Fibroblast of skin of scalp (primary cell): ENCODE data around the gene AVEN.
"Not testable (repeated sequence)": the region's sequence is repeated elsewhere in the genome, so short reads cannot be mapped to it uniquely, and the experiment has no call there.

Experiments used
- DNase-seq: peaks from one replicate; pipeline ENCODE4 v3.0.0-alpha.2; 2013

The AVEN gene

DNA sequence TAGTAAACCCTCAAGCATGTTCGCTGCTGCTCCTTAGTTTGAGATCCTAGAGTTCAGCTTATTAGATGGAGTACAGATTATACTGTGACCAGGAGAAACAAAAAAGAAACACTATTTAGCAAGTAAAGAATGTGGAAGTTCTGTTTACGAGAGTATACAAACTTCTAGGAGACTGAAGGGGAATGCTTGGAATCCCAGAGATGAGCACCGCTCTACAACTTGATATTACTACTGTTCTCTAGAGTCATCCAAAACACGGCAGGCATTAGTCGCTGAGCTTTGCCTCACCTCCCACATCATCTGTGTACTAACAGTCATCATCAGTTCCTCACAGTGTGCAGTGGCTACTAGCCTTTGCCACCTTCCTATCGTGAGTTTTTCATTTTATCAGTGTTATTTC is 192.1 kb downstream of the AVEN start:
- DNase-seq = peak; percentile 7

- DNase-seq = no peak
Measured at GRCh38 chr15:33846142-33846541, 192.9 kb downstream of the AVEN start.

DNA sequence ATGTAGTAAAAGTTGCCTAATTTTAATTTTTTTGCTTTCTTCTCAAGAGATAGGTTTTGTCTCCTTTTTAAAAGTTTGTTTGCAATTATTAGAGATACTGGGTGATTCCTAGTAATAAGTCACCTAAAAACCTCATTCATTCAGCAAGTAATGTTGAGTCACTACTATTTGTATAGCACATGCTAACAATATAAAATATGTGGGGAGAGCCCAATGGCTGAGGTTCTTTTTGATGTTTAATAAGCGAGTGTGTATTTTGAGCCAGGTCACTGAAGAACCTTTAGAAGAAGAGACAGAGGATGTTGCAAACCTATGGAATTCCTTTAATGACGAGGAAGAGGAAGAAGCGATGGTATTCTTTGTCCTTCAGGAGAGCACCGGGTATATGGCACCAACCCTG is 194.4 kb downstream of the AVEN start:
- DNase-seq = no peak

DNA sequence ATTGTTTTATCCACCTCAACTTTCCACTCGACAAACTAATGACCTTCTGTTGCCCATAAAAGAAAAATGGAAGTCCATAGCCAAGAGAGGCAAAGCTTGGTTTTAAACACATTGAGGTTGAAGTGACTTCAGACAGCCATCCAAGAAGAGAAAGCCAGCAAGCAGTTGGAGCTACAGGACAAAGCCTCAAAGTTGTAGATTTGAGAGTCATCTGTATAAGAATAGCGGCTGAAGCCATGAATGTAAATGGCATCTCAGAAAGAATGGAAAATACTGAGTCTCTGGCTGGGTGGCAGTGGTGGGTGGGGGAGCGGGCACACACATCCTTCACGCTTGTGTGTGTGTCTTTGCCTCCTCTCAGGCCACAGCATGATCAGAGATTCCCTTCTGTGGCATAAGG is 194.8 kb downstream of the AVEN start:
- no peak for DNase-seq

DNA sequence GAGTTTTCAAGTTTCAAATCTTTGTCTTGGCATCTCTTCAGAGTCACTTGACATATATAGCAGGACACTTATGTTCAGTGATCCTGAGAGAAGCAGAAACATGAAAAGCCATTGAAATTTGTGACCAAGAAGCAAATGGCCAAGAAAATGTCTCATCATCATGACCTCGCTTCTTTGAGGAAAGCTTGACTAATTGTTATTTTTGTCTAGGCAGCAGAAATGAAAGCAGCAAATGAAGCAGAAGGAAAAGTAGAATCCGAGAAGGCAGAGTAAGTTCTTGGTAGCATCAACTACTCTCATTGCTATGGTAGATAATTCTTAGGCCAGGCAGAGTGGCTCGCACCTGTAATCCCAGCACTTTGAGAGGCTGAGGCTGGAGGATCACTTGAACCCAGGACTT is 198.4 kb downstream of the AVEN start:
- DNase-seq = no peak

GRCh38 chr15:33839540-33839939 is 199.5 kb downstream of the AVEN start:
- DNase-seq = no peak

DNA sequence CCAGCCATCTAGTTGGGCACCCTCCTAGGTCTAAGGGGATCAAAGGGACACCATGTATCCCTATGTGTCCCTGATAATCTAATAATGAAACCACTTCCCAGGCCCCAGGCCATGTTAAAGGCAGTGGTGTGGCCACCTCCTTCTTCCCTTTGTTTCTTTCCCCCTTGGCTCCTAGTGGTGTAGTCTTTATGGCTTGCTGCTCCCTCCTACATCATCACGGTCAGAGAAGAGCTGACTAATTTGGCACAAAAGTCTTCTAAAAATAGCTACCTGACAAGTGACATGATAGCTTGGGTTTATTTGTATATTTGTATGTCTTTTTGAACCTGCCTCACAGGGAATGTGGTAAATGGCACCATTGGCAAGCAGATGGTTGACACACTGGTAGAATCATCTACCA is 201.7 kb downstream of the AVEN start:
- no peak for DNase-seq

DNA sequence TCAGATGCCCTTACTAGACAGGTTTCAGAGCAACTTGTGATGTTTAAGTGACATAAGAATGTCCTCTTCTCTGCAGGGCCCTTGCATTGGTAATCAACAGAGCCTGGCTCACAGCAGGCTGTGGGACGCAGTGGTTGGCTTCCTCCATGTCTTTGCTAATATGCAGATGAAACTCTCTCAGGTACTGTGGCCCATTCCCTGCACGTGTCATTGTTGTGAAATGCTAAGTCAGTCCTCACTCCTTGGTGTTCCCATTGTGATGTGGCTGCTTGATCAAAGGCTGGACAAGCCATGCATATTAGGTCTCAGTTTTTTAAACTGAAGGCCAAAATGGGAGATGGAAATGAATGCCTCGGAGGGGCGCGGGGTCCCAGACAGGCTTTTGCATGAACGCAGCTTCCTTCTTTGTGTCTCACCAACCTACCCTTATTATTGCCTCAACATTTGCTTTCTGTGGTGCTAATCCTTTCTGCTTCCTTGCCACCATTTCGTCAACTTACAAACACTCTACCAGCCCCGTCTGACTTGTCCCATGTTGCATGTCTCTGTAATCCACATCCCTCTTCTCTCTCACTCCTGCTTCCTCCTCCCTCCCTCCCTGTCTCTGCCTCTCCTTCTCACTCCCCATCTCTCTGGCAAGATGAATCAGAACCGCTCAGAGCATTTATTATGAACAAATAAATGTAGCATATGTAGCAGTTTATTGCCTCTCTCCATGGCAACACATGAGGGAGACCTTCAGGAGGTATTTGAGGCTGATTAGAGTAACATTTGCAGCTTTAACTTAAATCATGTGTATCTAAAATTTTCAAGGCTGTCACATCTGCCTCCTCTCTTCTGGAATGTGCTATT is 203.9 kb downstream of the AVEN start:
- DNase-seq = peak; percentile 1

- DNase-seq = no peak
Measured at GRCh38 chr15:33831646-33832045, 207.4 kb downstream of the AVEN start.

- DNase-seq = no peak
Measured at GRCh38 chr15:33830351-33830750, 208.7 kb downstream of the AVEN start.

GRCh38 chr15:33826201-33826600 is 212.8 kb downstream of the AVEN start:
- no peak for DNase-seq

GRCh38 chr15:33825453-33825852 is 213.6 kb downstream of the AVEN start:
- no peak for DNase-seq

- no peak for DNase-seq
Measured at GRCh38 chr15:33823119-33823518, 215.9 kb downstream of the AVEN start.

GRCh38 chr15:33822479-33822878 is 216.5 kb downstream of the AVEN start:
- no peak for DNase-seq

DNA sequence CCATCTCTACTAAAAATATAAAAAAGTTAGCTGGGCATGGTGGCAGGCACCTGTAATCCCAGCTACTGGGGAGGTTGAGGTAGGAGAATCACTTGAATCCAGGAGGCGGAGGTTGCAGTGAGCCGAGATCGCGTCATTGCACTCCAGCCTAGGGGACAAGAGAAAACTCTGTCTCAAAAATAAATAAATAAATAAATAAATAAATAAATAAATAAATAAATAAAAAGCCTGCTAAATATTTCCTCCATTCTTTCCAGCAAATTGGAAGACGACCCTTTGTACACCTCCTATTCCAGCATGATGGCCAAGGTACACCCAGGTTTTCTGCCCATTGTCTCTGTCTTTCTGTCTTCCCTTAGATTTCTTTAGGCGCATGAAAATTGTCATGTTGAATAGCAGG is 219.5 kb downstream of the AVEN start:
- not testable (repeated sequence) for DNase-seq
